Measurements from ENCODE around the gene CCDC39. TPM values are rescaled to one million over a fixed set of nuclear protein-coding genes. Genes with fewer than 3 reads are reported as not detected.
"Not testable (repeated sequence)": the region's sequence is repeated elsewhere in the genome, so short reads cannot be mapped to it uniquely, and the experiment has no call there.

The CCDC39 gene
- total and polyA plus RNA-seq, 2 experiments from 2014 or later: not detected

DNA sequence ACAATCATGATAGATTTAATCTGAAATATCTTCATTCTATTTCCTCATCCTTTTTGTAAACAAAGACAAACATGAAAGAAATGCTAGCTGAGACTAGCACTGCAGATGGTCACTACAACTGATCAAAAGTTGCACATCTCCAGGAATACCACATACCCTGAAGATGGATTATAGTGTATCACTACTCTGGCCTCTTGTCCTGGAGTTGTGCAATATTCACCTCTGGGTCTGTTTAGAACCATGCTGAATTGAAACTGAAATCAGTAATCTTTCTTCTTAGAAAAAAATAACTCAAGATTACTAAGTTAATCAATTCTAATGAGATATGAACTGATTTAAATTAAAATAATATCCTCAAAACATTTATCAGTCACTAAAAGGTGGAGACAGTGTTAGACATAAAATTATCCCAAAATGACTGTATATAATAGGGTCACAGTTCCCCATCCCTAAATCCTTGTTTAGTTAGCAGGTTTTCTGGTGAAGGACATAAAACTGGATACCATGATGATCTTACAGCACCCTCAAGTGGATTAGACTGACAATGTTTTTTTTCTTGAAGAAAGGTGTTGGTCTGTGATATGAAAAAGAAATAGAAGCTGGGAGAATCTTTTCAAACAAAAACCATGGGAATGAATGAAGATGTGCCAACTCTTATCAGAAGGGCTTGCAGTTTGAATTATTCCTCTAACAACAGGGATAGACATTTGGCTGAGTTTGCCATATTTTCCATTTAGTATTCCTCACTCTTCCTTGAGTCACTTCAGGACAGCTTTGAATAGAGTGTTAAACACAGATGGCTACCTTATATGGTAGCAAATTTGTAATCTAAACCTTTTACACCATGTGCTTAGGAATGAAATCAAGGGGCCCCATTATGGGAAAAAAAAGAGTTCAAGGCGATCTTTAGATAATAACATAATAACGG lies 84.4 kb downstream of the CCDC39 start:
- H3K9me3 ChIP-seq (ENCODE audit: low read depth): no peaks in the 10 kb centered on the region
- no peaks in the 10 kb centered on the region for H3K4me1 ChIP-seq (ENCODE audit: low read depth)
- no peak overlapping the region for H3K4me3 ChIP-seq
- peak in 1 of 2 donors; percentile 36 for DNase-seq (ENCODE audit: low read depth in 1 of 2, low spot score in 1 of 2)
- no peak overlapping the region for H3K27ac ChIP-seq
- H3K36me3 ChIP-seq: no peaks in the 10 kb centered on the region
- TF ChIP-seq, protein P1, sequence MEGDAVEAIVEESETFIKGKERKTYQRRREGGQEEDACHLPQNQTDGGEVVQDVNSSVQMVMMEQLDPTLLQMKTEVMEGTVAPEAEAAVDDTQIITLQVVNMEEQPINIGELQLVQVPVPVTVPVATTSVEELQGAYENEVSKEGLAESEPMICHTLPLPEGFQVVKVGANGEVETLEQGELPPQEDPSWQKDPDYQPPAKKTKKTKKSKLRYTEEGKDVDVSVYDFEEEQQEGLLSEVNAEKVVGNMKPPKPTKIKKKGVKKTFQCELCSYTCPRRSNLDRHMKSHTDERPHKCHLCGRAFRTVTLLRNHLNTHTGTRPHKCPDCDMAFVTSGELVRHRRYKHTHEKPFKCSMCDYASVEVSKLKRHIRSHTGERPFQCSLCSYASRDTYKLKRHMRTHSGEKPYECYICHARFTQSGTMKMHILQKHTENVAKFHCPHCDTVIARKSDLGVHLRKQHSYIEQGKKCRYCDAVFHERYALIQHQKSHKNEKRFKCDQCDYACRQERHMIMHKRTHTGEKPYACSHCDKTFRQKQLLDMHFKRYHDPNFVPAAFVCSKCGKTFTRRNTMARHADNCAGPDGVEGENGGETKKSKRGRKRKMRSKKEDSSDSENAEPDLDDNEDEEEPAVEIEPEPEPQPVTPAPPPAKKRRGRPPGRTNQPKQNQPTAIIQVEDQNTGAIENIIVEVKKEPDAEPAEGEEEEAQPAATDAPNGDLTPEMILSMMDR (IDR thresholded peaks at IDR 0.05; ENCODE audit: low read depth, low read length): peak; percentile 15
- peaks cover 43% of the 10 kb centered on the region for H3K27me3 ChIP-seq

DNA sequence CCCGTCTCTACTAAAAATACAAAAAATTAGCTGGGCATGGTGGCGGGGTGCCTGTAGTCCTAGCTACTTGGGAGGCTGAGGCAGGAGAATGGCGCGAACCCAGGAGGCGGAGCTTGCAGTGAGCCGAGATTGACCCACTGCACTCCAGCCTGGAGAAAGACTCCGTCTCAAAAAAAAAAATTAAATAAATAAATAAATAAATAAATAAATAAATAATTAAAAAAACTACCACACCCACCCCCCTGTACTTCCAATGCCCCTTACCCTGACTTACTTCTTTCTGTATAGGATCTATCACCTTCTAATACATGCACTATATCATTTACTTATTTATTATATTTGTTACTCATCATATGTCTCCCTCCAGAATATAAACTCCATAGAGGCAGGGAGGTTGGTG lies 85.7 kb downstream of the CCDC39 start:
- not testable (repeated sequence) for H3K36me3 ChIP-seq; DNase-seq (ENCODE audit: low read depth in 1 of 2, low spot score in 1 of 2); H3K4me3 ChIP-seq; H3K4me1 ChIP-seq (ENCODE audit: low read depth); H3K27ac ChIP-seq; H3K9me3 ChIP-seq (ENCODE audit: low read depth)
- peaks cover 30% of the 10 kb centered on the region for H3K27me3 ChIP-seq

DNA sequence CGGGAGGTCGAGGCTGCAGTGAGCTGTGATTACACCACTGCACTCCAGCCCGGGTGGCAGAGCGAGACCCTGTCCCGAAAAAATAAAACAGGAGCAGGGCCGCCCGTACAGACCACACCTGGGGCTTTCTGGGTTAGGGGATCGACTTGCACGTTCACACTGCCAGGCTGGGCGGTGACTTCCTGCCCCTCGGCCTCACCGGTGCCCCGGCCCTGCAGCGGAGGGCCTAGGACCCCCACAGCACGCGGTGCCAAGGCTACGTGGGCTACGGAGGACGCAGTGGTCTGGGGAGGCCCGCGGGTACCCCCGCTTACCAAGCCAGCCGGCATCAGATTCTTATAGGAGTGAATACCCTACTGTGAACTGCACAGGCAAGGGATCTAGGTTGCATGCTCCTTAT lies 88.9 kb downstream of the CCDC39 start:
- H3K9me3 ChIP-seq (ENCODE audit: low read depth): no peaks in the 10 kb centered on the region
- no peaks in the 10 kb centered on the region for H3K36me3 ChIP-seq
- peaks cover 5% of the 10 kb centered on the region for H3K27me3 ChIP-seq
- DNase-seq (ENCODE audit: low read depth in 1 of 2, low spot score in 1 of 2): no peak
- no peak overlapping the region for H3K4me3 ChIP-seq
- TF ChIP-seq, protein P1 (IDR thresholded peaks at IDR 0.05; ENCODE audit: low read depth, low read length): no peak
- H3K4me1 ChIP-seq (ENCODE audit: low read depth): no peaks in the 10 kb centered on the region
- H3K27ac ChIP-seq: no peak overlapping the region

DNA sequence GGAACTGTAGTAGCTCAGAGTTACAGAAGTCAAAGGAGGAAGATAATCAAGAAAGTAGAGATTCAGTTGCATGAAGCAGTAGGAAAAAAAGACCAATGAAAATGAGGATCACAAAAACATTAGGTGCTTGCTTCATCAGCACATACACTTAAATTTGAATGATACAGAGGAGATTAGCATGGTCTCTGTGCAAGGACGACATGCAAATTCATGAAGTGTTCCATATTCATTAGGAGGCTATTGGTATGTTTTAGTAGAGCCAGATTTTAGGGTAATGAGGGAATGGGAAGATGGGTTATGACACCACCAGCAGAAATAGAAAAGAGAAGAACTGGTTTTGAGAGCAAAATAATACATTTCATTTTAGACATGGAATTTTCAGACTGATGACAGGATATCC lies 98.4 kb downstream of the CCDC39 start:
- no peaks in the 10 kb centered on the region for H3K9me3 ChIP-seq (ENCODE audit: low read depth)
- TF ChIP-seq, protein P1 (IDR thresholded peaks at IDR 0.05; ENCODE audit: low read depth, low read length): no peak
- no peak overlapping the region for H3K27ac ChIP-seq
- H3K36me3 ChIP-seq: no peaks in the 10 kb centered on the region
- H3K4me3 ChIP-seq: no peak overlapping the region
- no peaks in the 10 kb centered on the region for H3K4me1 ChIP-seq (ENCODE audit: low read depth)
- H3K27me3 ChIP-seq: peaks cover 7% of the 10 kb centered on the region
- no peak for DNase-seq (ENCODE audit: low read depth in 1 of 2, low spot score in 1 of 2)

DNA sequence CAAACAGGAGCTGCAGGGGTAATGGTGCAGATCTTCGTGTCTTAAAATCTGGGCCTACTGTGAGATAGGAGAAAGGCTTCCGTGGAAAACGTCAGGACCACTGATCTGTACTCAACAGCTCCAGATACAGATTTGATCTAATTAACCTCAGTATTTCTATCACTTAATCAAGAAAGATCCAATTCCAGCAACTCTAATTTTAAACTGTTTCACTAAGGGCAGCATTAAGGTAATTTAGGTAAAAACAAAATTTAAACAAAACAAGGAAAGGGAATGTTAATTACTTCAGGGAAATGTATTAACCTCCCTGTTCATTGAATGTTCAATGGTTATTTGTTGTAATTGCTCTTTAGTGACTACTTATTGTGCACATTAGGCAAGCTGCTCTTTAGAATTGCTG lies 103.7 kb downstream of the CCDC39 start:
- H3K9me3 ChIP-seq (ENCODE audit: low read depth): no peaks in the 10 kb centered on the region
- no peaks in the 10 kb centered on the region for H3K27me3 ChIP-seq
- TF ChIP-seq, protein P1 (IDR thresholded peaks at IDR 0.05; ENCODE audit: low read depth, low read length): no peak

More for the DNA sequence above, 103.7 kb downstream of the CCDC39 start:
- Histone ChIP-seq H3K4me1 (ENCODE audit: low read depth) (no peaks in the 10 kb centered on the region), H3K36me3 (no peaks in the 10 kb centered on the region), H3K27ac (no peak overlapping the region), H3K4me3 (no peak overlapping the region)
- no peak for DNase-seq (ENCODE audit: low read depth in 1 of 2, low spot score in 1 of 2)
